Stimulated activated CD4-positive, alpha-beta T cell treated with anti-CD3 and anti-CD28 coated beads, TNF-alpha, amount 100 ng/mL, for 48 hours (primary cell): ENCODE data around the gene BSG.
"Not testable (repeated sequence)": the region's sequence is repeated elsewhere in the genome, so short reads cannot be mapped to it uniquely, and the experiment has no call there.

Experiments used
- DNase-seq, 3 donors: peaks; one replicate each; pipeline ENCODE4 v3.0.0-alpha.2; 2020; ENCODE audit warnings: low read depth in 3 of 3

The BSG gene

GRCh38 chr19:572743-573518 lies 535 bp downstream of the BSG start:
- no peak for DNase-seq

GRCh38 chr19:573519-573825 lies 1.1 kb downstream of the BSG start:
- no peak for DNase-seq

- DNase-seq = no peak
Observed at GRCh38 chr19:574658-575526, 2.5 kb downstream of the BSG start.

GRCh38 chr19:575527-576506 lies 3.4 kb downstream of the BSG start:
- no peak for DNase-seq

- no peak for DNase-seq
Observed at GRCh38 chr19:576768-577438, 4.5 kb downstream of the BSG start.

- no peak for DNase-seq
Observed at GRCh38 chr19:577439-578392, 5.3 kb downstream of the BSG start.

GRCh38 chr19:579111-579841 lies 6.9 kb downstream of the BSG start:
- DNase-seq = no peak

GRCh38 chr19:579842-580155 lies 7.4 kb downstream of the BSG start:
- no peak for DNase-seq

GRCh38 chr19:580274-580835 lies 8.0 kb downstream of the BSG start:
- no peak for DNase-seq

GRCh38 chr19:581399-582111 lies 9.2 kb downstream of the BSG start:
- DNase-seq = no peak

GRCh38 chr19:582497-583197 lies 10.3 kb downstream of the BSG start:
- DNase-seq = no peak

- no peak for DNase-seq
Observed at GRCh38 chr19:583198-583967, 11.0 kb downstream of the BSG start.

GRCh38 chr19:583968-584239 lies 11.5 kb downstream of the BSG start:
- no peak for DNase-seq

GRCh38 chr19:584240-585001 lies 12.0 kb downstream of the BSG start:
- peak in 2 of 3 donors; percentile 38 to 63 for DNase-seq

GRCh38 chr19:585146-585545 lies 12.8 kb downstream of the BSG start:
- DNase-seq = not testable (repeated sequence)

GRCh38 chr19:585551-586110 lies 13.2 kb downstream of the BSG start:
- no peak for DNase-seq
